ENCODE results near the gene PTPN18.

DNA sequence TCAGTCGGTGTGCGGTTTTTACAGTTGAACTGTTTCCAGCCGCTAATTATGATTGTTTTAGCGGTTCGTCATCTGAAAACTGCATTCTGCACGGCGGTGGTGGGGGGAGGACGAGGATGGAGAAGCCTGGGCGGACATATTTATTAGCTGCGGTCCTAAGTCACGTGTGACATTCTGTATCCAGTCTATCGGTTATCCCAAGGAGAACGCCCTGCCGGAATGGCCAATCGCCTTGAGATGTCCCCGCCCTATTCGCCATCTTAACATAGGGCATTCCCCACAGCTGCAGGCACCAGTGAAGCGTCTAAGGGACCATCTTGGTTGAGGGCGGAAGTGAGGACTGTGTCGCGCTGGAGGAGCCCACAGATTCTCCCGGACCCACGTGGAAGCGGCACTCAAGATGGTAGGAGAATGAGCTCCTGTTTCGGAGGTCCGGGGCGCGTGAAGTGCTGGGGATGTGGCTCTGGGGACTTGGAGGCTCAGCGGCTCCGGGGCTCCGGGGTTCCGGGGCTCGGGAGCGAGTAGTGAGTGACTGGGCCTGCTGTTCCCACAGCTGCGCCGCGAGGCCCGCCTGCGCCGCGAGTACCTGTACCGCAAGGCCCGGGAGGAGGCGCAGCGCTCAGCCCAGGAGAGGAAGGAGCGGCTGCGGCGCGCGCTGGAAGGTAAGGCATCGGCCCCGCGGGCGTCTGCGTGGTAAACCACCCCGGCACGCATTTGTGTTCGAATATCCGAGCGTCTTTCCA lies 13.2 kb upstream of the PTPN18 start, which contains the start of gene IMP4:
- TF ChIP-seq CTCF (IDR thresholded peaks at IDR 0.05; ENCODE audit: low read depth, low read length) (peak; percentile 15), POLR2A (IDR thresholded peaks at IDR 0.05; ENCODE audit: extremely low read depth, insufficient read length) (peak; percentile 59), MAX (IDR thresholded peaks at IDR 0.05; ENCODE audit: low read depth, low read length) (peak; percentile 90)
